Fibroblast of lung (primary cell): ENCODE data around the gene PDE11A. TPM values are rescaled to one million over a fixed set of nuclear protein-coding genes. Genes with fewer than 3 reads are reported as not detected.

Experiments
- DNase-seq, 2 donors: peaks; one replicate each; pipeline versions ENCODE4 v3.0.0 to v3.0.0-alpha.2; 2010; ENCODE audit warnings: low read depth in 2 of 2
- H2AFZ ChIP-seq: 2 replicates; pipeline ENCODE4 v1.5.1; 2012; ENCODE audit warnings: low read length, control low read depth, inconsistent platforms
- H3K27ac ChIP-seq: 2 replicates; pipeline ENCODE4 v1.5.1; 2011; ENCODE audit warnings: low read length, control low read depth; ENCODE audit not compliant: insufficient read depth
- H3K27me3 ChIP-seq: 2 replicates; pipeline ENCODE4 v1.5.1; 2011; ENCODE audit warnings: mild to moderate bottlenecking, low read length; ENCODE audit not compliant: control insufficient read depth, insufficient read depth
- H3K36me3 ChIP-seq: 2 replicates; pipeline ENCODE4 v1.5.1; 2011; ENCODE audit warnings: low read length; ENCODE audit not compliant: control insufficient read depth, insufficient read depth
- H3K4me1 ChIP-seq: 2 replicates; pipeline ENCODE4 v1.5.1; 2011; ENCODE audit warnings: low read length; ENCODE audit not compliant: control insufficient read depth, insufficient read depth; ENCODE audit errors: extremely low read depth
- H3K4me2 ChIP-seq: 2 replicates; pipeline ENCODE4 v1.5.1; 2011; ENCODE audit warnings: low read length, control low read depth; ENCODE audit not compliant: insufficient read depth; ENCODE audit errors: extremely low read depth
- H3K4me3 ChIP-seq, 4 experiments: fragments of 200-600 bp in 1 of 4; sonication (generic) in 1 of 4; replicated peaks in 1 of 4; 2 replicates each; pipeline ENCODE4 v1.5.1; 2011 to 2016; ENCODE audit warnings: low read length in 4 of 4, low read depth in 3 of 4, mild to moderate bottlenecking in 3 of 4, control low read depth in 2 of 4, inconsistent platforms in 1 of 4, mixed read lengths in 1 of 4; ENCODE audit not compliant: insufficient read depth in 1 of 4; ENCODE audit errors: control extremely low read depth in 1 of 4
- H3K79me2 ChIP-seq: 2 replicates; pipeline ENCODE4 v1.5.1; 2012; ENCODE audit warnings: mild to moderate bottlenecking, low read length, inconsistent platforms; ENCODE audit not compliant: control insufficient read depth, insufficient read depth
- H3K9ac ChIP-seq: 2 replicates; pipeline ENCODE4 v1.5.1; 2011; ENCODE audit warnings: mild to moderate bottlenecking, low read length, control low read depth; ENCODE audit not compliant: insufficient read depth
- H3K9me3 ChIP-seq: 2 replicates; pipeline ENCODE4 v1.5.1; 2012; ENCODE audit warnings: low read depth, low read length; ENCODE audit not compliant: control insufficient read depth, insufficient read depth
- H4K20me1 ChIP-seq: 2 replicates; pipeline ENCODE4 v1.5.1; 2011; ENCODE audit warnings: low read length; ENCODE audit not compliant: control insufficient read depth, insufficient read depth; ENCODE audit errors: extremely low read depth
- EZH2 ChIP-seq: IDR thresholded peaks from 2 replicates; pipeline ENCODE4 v1.5.1; 2012; ENCODE audit warnings: low read length, control low read depth, mild to moderate bottlenecking; ENCODE audit errors: missing control alignments
- polyA plus RNA-seq, 2 donors: library from polyadenylated mRNA; depleted of rRNA in 1 of 2; stranded (reverse) in 1 of 2; unstranded in 1 of 2; fragments of >200 nt; gene quantifications; 2 replicates each; pipeline ENCODE4 v1.2.1, GENCODE V29; 2011 to 2012; ENCODE audit warnings: missing spikeins in 1 of 2
- total RNA-seq: library from RNA; depleted of rRNA; stranded (reverse); fragments of >200 nt; gene quantifications from 2 replicates; pipeline ENCODE4 v1.2.1, GENCODE V29; 2014
- TF ChIP-seq, protein P1 (sequence below), 2 donors: IDR thresholded peaks in 1 of 2; conservative IDR thresholded peaks in 1 of 2; 1 replicate in 1 of 2; 2 replicates in 1 of 2; pipeline ENCODE4 v1.5.1; 2011 to 2012; ENCODE audit warnings: low read length in 2 of 2, control low read depth in 1 of 2, inconsistent platforms in 1 of 2, low read depth in 1 of 2, mild to moderate bottlenecking in 1 of 2

The PDE11A gene
- total and polyA plus RNA-seq, 2 donors (not counting 1 experiment from before 2014, with no cell fraction given), result 0.03 to 0.33 TPM

DNA sequence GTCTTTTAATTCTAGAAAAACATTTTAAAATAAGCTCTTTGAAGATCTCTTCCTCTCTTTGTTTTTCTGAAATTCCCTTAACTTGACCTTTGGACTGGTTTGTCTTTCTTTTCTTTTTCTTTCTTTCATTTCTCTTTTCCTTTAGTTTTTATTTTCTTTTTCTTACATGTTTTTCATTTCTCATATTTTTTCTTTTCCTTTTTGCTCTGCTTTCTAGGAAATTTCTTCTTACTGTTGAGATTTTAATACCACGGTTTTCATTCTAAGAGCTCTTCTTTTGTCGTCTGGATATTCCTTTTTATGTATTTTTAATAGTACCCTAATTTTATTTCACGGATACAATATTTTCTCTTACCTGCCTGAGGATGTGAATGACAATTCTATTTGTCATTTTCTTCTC lies 342.2 kb downstream of the PDE11A start:
- Histone ChIP-seq H3K36me3 (no peaks in the 10 kb centered on the region), H4K20me1 (no peaks in the 10 kb centered on the region), H3K9me3 (no peaks in the 10 kb centered on the region), H3K4me1 (no peaks in the 10 kb centered on the region), H2AFZ (no peak overlapping the region), H3K4me2 (no peak overlapping the region), H3K9ac (no peak overlapping the region), H3K4me3 (no peak overlapping the region), H3K27ac (no peak overlapping the region), H3K27me3 (no peaks in the 10 kb centered on the region), H3K79me2 (no peaks in the 10 kb centered on the region)
- TF ChIP-seq, protein P1, sequence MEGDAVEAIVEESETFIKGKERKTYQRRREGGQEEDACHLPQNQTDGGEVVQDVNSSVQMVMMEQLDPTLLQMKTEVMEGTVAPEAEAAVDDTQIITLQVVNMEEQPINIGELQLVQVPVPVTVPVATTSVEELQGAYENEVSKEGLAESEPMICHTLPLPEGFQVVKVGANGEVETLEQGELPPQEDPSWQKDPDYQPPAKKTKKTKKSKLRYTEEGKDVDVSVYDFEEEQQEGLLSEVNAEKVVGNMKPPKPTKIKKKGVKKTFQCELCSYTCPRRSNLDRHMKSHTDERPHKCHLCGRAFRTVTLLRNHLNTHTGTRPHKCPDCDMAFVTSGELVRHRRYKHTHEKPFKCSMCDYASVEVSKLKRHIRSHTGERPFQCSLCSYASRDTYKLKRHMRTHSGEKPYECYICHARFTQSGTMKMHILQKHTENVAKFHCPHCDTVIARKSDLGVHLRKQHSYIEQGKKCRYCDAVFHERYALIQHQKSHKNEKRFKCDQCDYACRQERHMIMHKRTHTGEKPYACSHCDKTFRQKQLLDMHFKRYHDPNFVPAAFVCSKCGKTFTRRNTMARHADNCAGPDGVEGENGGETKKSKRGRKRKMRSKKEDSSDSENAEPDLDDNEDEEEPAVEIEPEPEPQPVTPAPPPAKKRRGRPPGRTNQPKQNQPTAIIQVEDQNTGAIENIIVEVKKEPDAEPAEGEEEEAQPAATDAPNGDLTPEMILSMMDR (conservative IDR thresholded peaks at IDR 0.05 in 1 of 2, IDR thresholded peaks at IDR 0.05 in 1 of 2; ENCODE audit: low read depth in 1 of 2, low read length in 2 of 2), result no peak
- TF ChIP-seq EZH2, result no peak
- DNase-seq, result no peak

DNA sequence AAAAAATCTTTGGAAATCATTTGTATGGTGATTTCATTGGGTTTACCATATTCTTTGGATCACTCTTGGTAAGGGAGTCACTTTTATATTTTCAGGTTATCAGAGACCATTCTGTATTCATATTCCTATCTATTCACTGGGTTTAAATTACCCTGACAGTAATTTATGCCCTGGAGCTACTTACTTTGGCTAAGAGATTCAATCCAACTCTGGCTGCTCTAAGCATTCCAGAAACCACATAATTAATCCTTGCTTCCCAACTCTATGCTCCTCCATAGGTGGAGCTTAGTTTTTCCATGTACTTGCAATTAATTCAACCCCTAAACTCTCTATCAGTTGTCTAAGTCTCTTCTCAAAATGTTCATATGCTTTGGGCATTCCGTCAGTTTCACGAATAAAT lies 343.7 kb downstream of the PDE11A start:
- no peak overlapping the region for H3K4me2 ChIP-seq
- no peak overlapping the region for H3K9ac ChIP-seq
- H3K4me3 ChIP-seq, result no peak overlapping the region
- H3K4me1 ChIP-seq, result no peaks in the 10 kb centered on the region
- no peaks in the 10 kb centered on the region for H3K9me3 ChIP-seq
- H3K79me2 ChIP-seq, result no peaks in the 10 kb centered on the region
- DNase-seq, result peak in 1 of 2 donors; percentile 51
- no peaks in the 10 kb centered on the region for H3K36me3 ChIP-seq
- TF ChIP-seq EZH2, result no peak
- TF ChIP-seq, protein P1 (conservative IDR thresholded peaks at IDR 0.05 in 1 of 2, IDR thresholded peaks at IDR 0.05 in 1 of 2; ENCODE audit: low read depth in 1 of 2, low read length in 2 of 2), result no peak
- no peak overlapping the region for H2AFZ ChIP-seq
- H3K27ac ChIP-seq, result no peak overlapping the region
- H3K27me3 ChIP-seq, result no peaks in the 10 kb centered on the region
- no peaks in the 10 kb centered on the region for H4K20me1 ChIP-seq

DNA sequence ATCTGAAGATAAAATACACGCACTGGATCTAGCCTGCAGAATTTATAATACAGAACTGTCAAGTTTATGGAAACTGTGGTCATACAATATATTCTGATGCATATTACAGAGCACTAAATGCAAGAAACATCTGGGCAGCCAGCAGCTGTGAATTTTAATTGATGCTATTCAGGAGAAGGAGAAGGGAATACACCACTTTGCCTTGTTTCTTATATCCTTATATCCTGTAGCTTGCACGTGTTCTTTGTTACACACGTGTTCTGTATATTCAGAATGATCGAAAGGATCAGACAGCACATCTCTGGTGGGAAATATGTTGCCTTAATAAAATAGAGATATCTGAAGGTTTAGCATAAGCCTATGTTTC lies 344.2 kb downstream of the PDE11A start:
- Histone ChIP-seq H3K27me3 (no peaks in the 10 kb centered on the region), H3K4me2 (no peak overlapping the region), H3K9ac (no peak overlapping the region), H3K4me1 (no peaks in the 10 kb centered on the region), H3K9me3 (no peaks in the 10 kb centered on the region), H3K36me3 (no peaks in the 10 kb centered on the region), H3K27ac (no peak overlapping the region), H3K79me2 (no peaks in the 10 kb centered on the region), H4K20me1 (no peaks in the 10 kb centered on the region), H2AFZ (no peak overlapping the region), H3K4me3 (no peak overlapping the region)
- DNase-seq, result no peak
- TF ChIP-seq, protein P1 (conservative IDR thresholded peaks at IDR 0.05 in 1 of 2, IDR thresholded peaks at IDR 0.05 in 1 of 2; ENCODE audit: low read depth in 1 of 2, low read length in 2 of 2), result no peak
- TF ChIP-seq EZH2, result no peak
